CD8-positive, alpha-beta memory T cell (primary cell): ENCODE measurements around the gene DPF3. TPM values are rescaled to one million over a fixed set of nuclear protein-coding genes. Genes with fewer than 3 reads are reported as not detected.

ENCODE experiments used
- CTCF ChIA-PET: fragments of 350-600 bp; sonication (Branson Sonifier 250); formaldehyde crosslinking; loops from one replicate; lab custom pipeline; 2021; ENCODE audit warnings: antibody characterized with exemption; lab: Charles Lee
- POLR2A ChIA-PET: fragments of 350-600 bp; sonication (Branson Sonifier 250); formaldehyde crosslinking; loops from one replicate; lab custom pipeline; 2021; ENCODE audit warnings: antibody characterized with exemption; lab: Charles Lee
- DNase-seq, 5 donors: peaks; one replicate each; pipeline versions ENCODE4 v3.0.0 to v3.0.0-alpha.2; 2020 to 2022; ENCODE audit warnings: mixed read lengths in 1 of 5
- H3K27ac ChIP-seq: one replicate; pipeline ENCODE4 v1.7.0; 2013; ENCODE audit warnings: low read depth, mild to moderate bottlenecking, low read length, moderate library complexity
- H3K27me3 ChIP-seq: 2 replicates; pipeline ENCODE4 v1.7.0; 2013; ENCODE audit warnings: low read length, mild to moderate bottlenecking; ENCODE audit not compliant: insufficient read depth, poor library complexity, severe bottlenecking
- H3K36me3 ChIP-seq: 2 replicates; pipeline ENCODE4 v1.7.0; 2013; ENCODE audit warnings: mild to moderate bottlenecking, low read length, moderate library complexity; ENCODE audit not compliant: insufficient read depth
- H3K4me1 ChIP-seq: 2 replicates; pipeline ENCODE4 v1.7.0; 2013; ENCODE audit warnings: mild to moderate bottlenecking, low read length, moderate library complexity; ENCODE audit not compliant: insufficient read depth
- H3K4me3 ChIP-seq: 2 replicates; pipeline ENCODE4 v1.7.0; 2013; ENCODE audit warnings: mild to moderate bottlenecking, low read length
- H3K9me3 ChIP-seq: 2 replicates; pipeline ENCODE4 v1.7.0; 2013; ENCODE audit warnings: mild to moderate bottlenecking, low read length
- H3K27ac Mint-ChIP-seq, 8 donors: one replicate each; pipeline ENCODE4 v1.8.0; 2020 to 2021; ENCODE audit warnings: mixed read lengths in 8 of 8, mild to moderate bottlenecking in 6 of 8, inconsistent platforms in 3 of 8, moderate library complexity in 3 of 8
- H3K27me3 Mint-ChIP-seq, 2 donors: one replicate each; pipeline ENCODE4 v1.8.0; 2020 to 2021; ENCODE audit warnings: mixed read lengths in 2 of 2, mild to moderate bottlenecking in 1 of 2, moderate library complexity in 1 of 2
- H3K36me3 Mint-ChIP-seq, 3 donors: one replicate each; pipeline ENCODE4 v1.8.0; 2020 to 2021; ENCODE audit warnings: mixed read lengths in 3 of 3, inconsistent platforms in 1 of 3, mild to moderate bottlenecking in 1 of 3
- H3K4me1 Mint-ChIP-seq, 3 donors: one replicate each; pipeline ENCODE4 v1.8.0; 2020 to 2021; ENCODE audit warnings: mixed read lengths in 3 of 3, inconsistent platforms in 1 of 3, mild to moderate bottlenecking in 1 of 3
- H3K4me3 Mint-ChIP-seq, 7 donors: one replicate each; pipeline ENCODE4 v1.8.0; 2020 to 2021; ENCODE audit warnings: mixed read lengths in 7 of 7, mild to moderate bottlenecking in 6 of 7, moderate library complexity in 4 of 7, inconsistent platforms in 2 of 7
- H3K9me3 Mint-ChIP-seq, 5 donors: one replicate each; pipeline ENCODE4 v1.8.0; 2020 to 2022; ENCODE audit warnings: mixed read lengths in 5 of 5, mild to moderate bottlenecking in 3 of 5, moderate library complexity in 2 of 5, inconsistent platforms in 1 of 5
- polyA plus RNA-seq: library from polyadenylated mRNA; unstranded; fragments of 300-500 nt; fragmentation: Illumina TruSeq; gene quantifications from one replicate; pipeline ENCODE4 v1.2.3, GENCODE V29; 2021
- total RNA-seq, 2 experiments: library from RNA; stranded (reverse); gene quantifications; one replicate each; pipeline ENCODE4 v1.2.3, GENCODE V29; 2021

The DPF3 gene
- total and polyA plus RNA-seq, 3 experiments from 2014 or later, result 0.50 to 1.3 (median 0.62) TPM

- no peaks in the 10 kb centered on the region for H3K4me1 ChIP-seq
- Mint-ChIP-seq H3K27ac (no peak overlapping the region), H3K36me3 (peaks cover 0 to 22% (median 4%) of the 10 kb centered on the region in 3 donors), H3K4me3 (no peak overlapping the region), H3K4me1 (no peaks in the 10 kb centered on the region), H3K27me3 (peaks cover 1 to 4% of the 10 kb centered on the region in 2 donors), H3K9me3 (peaks cover 5 to 12% (median 8%) of the 10 kb centered on the region in 5 donors)
- H3K27ac ChIP-seq, result no peak overlapping the region
- H3K36me3 ChIP-seq, result no peaks in the 10 kb centered on the region
- POLR2A ChIA-PET, result no interaction called here
- H3K4me3 ChIP-seq, result no peak overlapping the region
- H3K27me3 ChIP-seq, result no peaks in the 10 kb centered on the region
- DNase-seq, result no peak
- no peaks in the 10 kb centered on the region for H3K9me3 ChIP-seq
- CTCF ChIA-PET, result no interaction called here
Observed at GRCh38 chr14:72640911-72641485, 252.9 kb downstream of the DPF3 start.

DNA sequence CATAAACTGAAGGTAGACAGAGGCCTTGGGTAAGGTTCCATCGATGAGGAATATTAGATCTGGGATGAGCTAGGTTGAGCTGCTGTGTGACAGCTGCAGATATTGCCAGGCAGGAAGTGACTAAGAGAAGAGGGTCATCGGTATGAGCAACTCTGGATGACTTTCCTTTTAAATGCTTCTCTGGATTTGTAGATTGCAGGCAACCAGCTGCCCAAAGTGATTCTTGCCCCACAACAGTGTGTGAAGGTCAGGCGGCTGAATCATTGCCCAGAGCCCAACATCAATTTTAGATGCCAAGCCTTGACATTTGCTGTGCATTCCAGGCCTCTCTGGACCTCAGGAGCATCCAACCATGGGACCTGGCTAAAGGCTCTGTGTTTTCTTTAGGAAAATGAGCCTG, 255.9 kb downstream of the DPF3 start:
- DNase-seq, result no peak
- H3K4me3 ChIP-seq, result no peak overlapping the region
- H3K9me3 Mint-ChIP-seq, result peaks cover 5 to 12% (median 8%) of the 10 kb centered on the region in 5 donors
- H3K9me3 ChIP-seq, result no peaks in the 10 kb centered on the region
- no peak overlapping the region for H3K27ac Mint-ChIP-seq
- H3K27me3 ChIP-seq, result no peaks in the 10 kb centered on the region
- peaks cover 0 to 23% (median 4%) of the 10 kb centered on the region in 3 donors for H3K36me3 Mint-ChIP-seq
- H3K27me3 Mint-ChIP-seq, result peaks cover 0 to 3% of the 10 kb centered on the region in 2 donors
- H3K36me3 ChIP-seq, result no peaks in the 10 kb centered on the region
- no peak overlapping the region for H3K27ac ChIP-seq
- no peaks in the 10 kb centered on the region for H3K4me1 ChIP-seq
- no peaks in the 10 kb centered on the region for H3K4me1 Mint-ChIP-seq
- CTCF ChIA-PET, result no interaction called here
- no peak overlapping the region for H3K4me3 Mint-ChIP-seq
- POLR2A ChIA-PET, result no interaction called here

DNA sequence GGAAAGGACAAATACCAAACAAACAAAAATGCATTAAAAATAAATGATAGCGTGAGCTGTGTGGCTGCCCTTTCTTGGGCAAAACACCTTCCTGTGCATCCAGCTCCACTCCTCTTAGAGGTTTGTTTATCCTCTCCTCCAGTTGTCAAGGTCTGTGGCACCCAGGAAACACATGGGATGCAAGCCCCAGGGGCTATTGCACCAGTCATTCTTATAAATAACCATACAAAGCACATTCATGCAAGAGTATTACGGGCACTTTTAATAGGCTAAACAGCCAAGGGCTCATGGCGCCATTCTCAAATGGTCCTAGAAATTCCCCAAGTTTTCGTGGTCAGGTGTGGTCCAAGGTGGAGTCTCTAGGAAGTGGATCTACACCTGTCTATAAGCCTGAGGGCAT, 257.0 kb downstream of the DPF3 start:
- CTCF ChIA-PET, result no interaction called here
- no peak for DNase-seq
- Histone ChIP-seq H3K36me3 (no peaks in the 10 kb centered on the region), H3K4me3 (no peak overlapping the region), H3K9me3 (no peaks in the 10 kb centered on the region), H3K4me1 (no peaks in the 10 kb centered on the region), H3K27ac (no peak overlapping the region), H3K27me3 (no peaks in the 10 kb centered on the region)
- H3K9me3 Mint-ChIP-seq, result peaks cover 5 to 10% (median 8%) of the 10 kb centered on the region in 5 donors
- H3K36me3 Mint-ChIP-seq, result peaks cover 0 to 19% (median 4%) of the 10 kb centered on the region in 3 donors
- H3K4me3 Mint-ChIP-seq, result no peak overlapping the region
- H3K27ac Mint-ChIP-seq, result no peak overlapping the region
- H3K27me3 Mint-ChIP-seq, result peaks cover 3 to 6% of the 10 kb centered on the region in 2 donors
- POLR2A ChIA-PET, result no interaction called here
- H3K4me1 Mint-ChIP-seq, result no peaks in the 10 kb centered on the region

DNA sequence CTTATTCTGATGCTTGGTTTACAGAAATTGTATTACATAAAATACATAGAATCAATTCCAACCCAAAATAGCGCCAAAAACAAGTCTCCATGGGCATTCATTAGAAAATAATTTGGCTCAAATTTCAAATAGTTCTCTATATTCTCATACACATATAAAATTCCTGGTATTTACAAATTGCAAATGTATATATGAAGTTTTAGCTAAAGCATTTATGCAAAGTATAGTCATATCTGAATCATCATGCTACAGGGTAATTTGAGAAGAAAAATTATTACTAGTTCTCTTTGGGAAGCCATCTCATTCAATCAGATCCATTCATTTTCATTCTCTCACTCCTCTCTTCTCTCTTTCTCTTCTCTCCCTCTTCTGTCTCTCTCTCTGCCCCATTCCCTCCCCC, 257.8 kb downstream of the DPF3 start:
- H3K36me3 Mint-ChIP-seq, result peaks cover 0 to 19% (median 4%) of the 10 kb centered on the region in 3 donors

DNA sequence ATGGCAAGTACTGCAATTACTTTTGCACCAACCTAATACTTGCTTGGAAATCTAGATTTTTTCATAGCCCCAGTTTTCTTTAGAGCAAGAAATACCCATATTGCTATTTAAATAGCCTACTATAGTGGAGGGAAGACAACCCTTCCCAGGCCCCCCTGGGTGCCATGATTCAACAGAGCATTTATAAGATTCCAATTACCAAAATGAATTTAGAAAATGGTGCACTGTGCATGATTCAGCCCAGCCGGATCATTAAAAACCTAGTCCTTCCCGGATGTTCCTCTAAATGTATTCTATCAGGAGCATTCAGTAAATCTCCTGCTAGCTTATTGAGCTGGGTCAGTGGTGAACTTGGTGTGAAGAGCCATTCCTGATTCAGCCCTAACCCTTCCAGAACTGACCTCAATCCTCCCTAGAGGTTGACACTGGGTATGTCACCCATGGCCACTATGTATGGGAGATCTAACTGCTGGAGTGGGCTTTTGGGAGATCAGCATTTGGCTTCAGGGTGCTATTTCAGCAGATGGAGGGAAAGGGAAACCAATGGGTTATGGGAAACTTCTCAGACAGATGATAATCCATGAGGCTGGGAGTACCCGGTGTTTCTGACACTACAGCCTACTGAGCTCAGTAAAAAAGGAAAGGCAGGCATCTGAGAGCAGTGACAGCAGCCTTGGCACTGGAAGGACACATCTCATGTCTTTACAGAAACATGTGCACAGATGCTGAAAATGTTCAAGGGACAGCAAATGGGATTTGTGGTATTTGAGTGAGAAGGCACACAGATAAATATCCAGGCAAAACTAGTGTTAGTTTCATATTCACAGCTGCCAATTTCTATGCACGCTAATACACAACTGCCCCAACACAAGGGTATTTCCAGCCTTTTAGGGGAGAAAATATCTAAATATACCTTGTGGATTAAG, 258.9 kb downstream of the DPF3 start:
- POLR2A ChIA-PET, result no interaction called here
- H3K36me3 Mint-ChIP-seq, result peaks cover 0 to 14% (median 3%) of the 10 kb centered on the region in 3 donors
- Histone ChIP-seq H3K36me3 (no peaks in the 10 kb centered on the region), H3K4me1 (no peaks in the 10 kb centered on the region), H3K4me3 (no peak overlapping the region), H3K9me3 (no peaks in the 10 kb centered on the region), H3K27me3 (no peaks in the 10 kb centered on the region), H3K27ac (no peak overlapping the region)
- H3K27me3 Mint-ChIP-seq, result peaks cover 7 to 9% of the 10 kb centered on the region in 2 donors
- H3K27ac Mint-ChIP-seq, result no peak overlapping the region
- CTCF ChIA-PET, result interaction anchor here (1.1 kb wide), 1 partner anchor 10 kb away, joined by 3 read pairs; no protein-coding TSS in a partner anchor
- H3K9me3 Mint-ChIP-seq, result peaks cover 5 to 10% (median 6%) of the 10 kb centered on the region in 5 donors
- H3K4me3 Mint-ChIP-seq, result no peak overlapping the region
- no peak for DNase-seq
- H3K4me1 Mint-ChIP-seq, result no peaks in the 10 kb centered on the region

More for the DNA sequence above, 257.8 kb downstream of the DPF3 start:
- Mint-ChIP-seq H3K27ac (no peak overlapping the region), H3K4me1 (no peaks in the 10 kb centered on the region), H3K9me3 (peaks cover 5 to 10% (median 8%) of the 10 kb centered on the region in 5 donors), H3K4me3 (no peak overlapping the region), H3K27me3 (peaks cover 7 to 8% of the 10 kb centered on the region in 2 donors)
- Histone ChIP-seq H3K36me3 (no peaks in the 10 kb centered on the region), H3K9me3 (no peaks in the 10 kb centered on the region), H3K4me1 (no peaks in the 10 kb centered on the region), H3K27ac (no peak overlapping the region), H3K4me3 (no peak overlapping the region), H3K27me3 (no peaks in the 10 kb centered on the region)
- ChIA-PET POLR2A (no interaction called here), CTCF (interaction anchor here (1.1 kb wide), 1 partner anchor 9 kb away, joined by 3 read pairs; no protein-coding TSS in a partner anchor)
- DNase-seq, result no peak

DNA sequence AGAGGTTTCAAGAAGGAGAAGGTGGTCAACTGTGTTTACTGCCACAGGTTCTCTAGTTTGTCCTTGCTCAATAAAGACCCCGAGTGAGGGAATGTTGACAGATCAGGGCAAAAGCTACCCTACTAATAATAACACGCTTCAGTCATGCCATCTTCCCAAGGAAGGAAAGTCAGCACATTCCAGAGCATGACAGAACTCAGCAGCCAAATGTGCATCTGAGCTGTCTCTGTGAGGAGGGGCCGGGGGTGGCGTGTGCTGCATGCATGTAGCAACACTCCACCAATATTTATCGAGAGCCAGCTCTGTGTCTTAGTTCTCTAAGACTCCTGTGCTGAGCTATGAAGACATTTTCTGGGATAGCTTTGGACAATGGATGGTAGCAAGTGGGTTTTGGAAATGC, 260.4 kb downstream of the DPF3 start:
- ChIA-PET POLR2A (no interaction called here), CTCF (no interaction called here)
- peaks cover 12 to 14% of the 10 kb centered on the region in 2 donors for H3K27me3 Mint-ChIP-seq
- peaks cover 0 to 6% (median 0%) of the 10 kb centered on the region in 3 donors for H3K36me3 Mint-ChIP-seq
- H3K27ac ChIP-seq, result no peak overlapping the region
- H3K4me1 Mint-ChIP-seq, result no peaks in the 10 kb centered on the region
- no peaks in the 10 kb centered on the region for H3K9me3 ChIP-seq
- no peaks in the 10 kb centered on the region for H3K27me3 ChIP-seq
- H3K4me1 ChIP-seq, result no peaks in the 10 kb centered on the region
- no peaks in the 10 kb centered on the region for H3K36me3 ChIP-seq
- H3K27ac Mint-ChIP-seq, result no peak overlapping the region
- DNase-seq, result no peak
- no peak overlapping the region for H3K4me3 Mint-ChIP-seq
- peaks cover 0 to 2% (median 0%) of the 10 kb centered on the region in 5 donors for H3K9me3 Mint-ChIP-seq
- no peak overlapping the region for H3K4me3 ChIP-seq

DNA sequence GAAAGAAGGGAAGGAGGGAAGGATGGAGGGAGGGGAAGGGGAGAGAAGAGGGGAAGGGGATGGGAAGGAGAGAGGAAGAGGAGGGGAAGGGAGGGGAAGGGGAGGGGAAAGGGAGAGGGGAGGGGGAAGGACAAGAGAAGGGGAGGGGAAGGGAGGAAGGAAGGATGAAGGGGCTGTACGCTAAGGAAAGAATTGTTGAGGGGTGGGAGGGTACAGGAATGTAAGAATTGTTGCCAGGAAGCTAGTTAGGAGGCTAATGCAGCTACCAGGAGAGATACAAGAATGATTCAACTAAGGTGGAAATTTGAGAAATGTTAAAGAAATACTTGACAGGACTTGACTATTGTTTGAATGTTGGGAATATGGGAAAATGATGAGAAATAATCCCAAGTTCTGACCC, 261.2 kb downstream of the DPF3 start:
- Histone ChIP-seq H3K27me3 (no peaks in the 10 kb centered on the region), H3K4me1 (no peaks in the 10 kb centered on the region), H3K4me3 (no peak overlapping the region), H3K9me3 (no peaks in the 10 kb centered on the region), H3K36me3 (no peaks in the 10 kb centered on the region), H3K27ac (no peak overlapping the region)
- no peak for DNase-seq
- POLR2A ChIA-PET, result no interaction called here
- Mint-ChIP-seq H3K4me1 (no peaks in the 10 kb centered on the region), H3K36me3 (peaks cover 0 to 6% (median 0%) of the 10 kb centered on the region in 3 donors), H3K4me3 (no peak overlapping the region), H3K27ac (no peak overlapping the region), H3K27me3 (peaks cover 13 to 14% of the 10 kb centered on the region in 2 donors), H3K9me3 (peaks cover 0 to 2% (median 0%) of the 10 kb centered on the region in 5 donors)
- CTCF ChIA-PET, result no interaction called here

- Histone ChIP-seq H3K27ac (no peak overlapping the region), H3K27me3 (no peaks in the 10 kb centered on the region), H3K9me3 (no peaks in the 10 kb centered on the region), H3K4me3 (no peak overlapping the region), H3K36me3 (no peaks in the 10 kb centered on the region), H3K4me1 (no peaks in the 10 kb centered on the region)
- Mint-ChIP-seq H3K27ac (no peak overlapping the region), H3K4me3 (no peak overlapping the region), H3K4me1 (no peaks in the 10 kb centered on the region), H3K36me3 (peaks cover 0 to 10% (median 0%) of the 10 kb centered on the region in 3 donors), H3K9me3 (peaks cover 0 to 8% (median 4%) of the 10 kb centered on the region in 5 donors), H3K27me3 (peaks cover 16 to 26% of the 10 kb centered on the region in 2 donors)
- no peak for DNase-seq
- CTCF ChIA-PET, result no interaction called here
- POLR2A ChIA-PET, result no interaction called here
Observed at GRCh38 chr14:72631401-72631800, 262.5 kb downstream of the DPF3 start.
